HG03108 (cell line): Measurements from ENCODE around the gene DYNLT4.

Source experiments
- ATAC-seq: cut with Tn5 transposase; IDR thresholded peaks from one replicate; pipeline ENCODE4 v1.9.1; 2021; ENCODE audit warnings: moderate library complexity; ENCODE audit not compliant: unreplicated experiment

Gene DYNLT4

GRCh38 chr1:44790968-44791801 is 16.0 kb downstream of the DYNLT4 start:
- ATAC-seq: no peak

GRCh38 chr1:44788120-44788860 is 18.9 kb downstream of the DYNLT4 start, which contains the start of gene BEST4:
BEST4 (minus strand) TSS chr1:44788170; CDS start chr1:44787705, 465 bp downstream.
- ATAC-seq: no peak

GRCh38 chr1:44787506-44787905 is 19.6 kb downstream of the DYNLT4 start:
- ATAC-seq: no peak

GRCh38 chr1:44786841-44787426 is 20.2 kb downstream of the DYNLT4 start:
- ATAC-seq: no peak

- peak; percentile 42 for ATAC-seq
Measured at GRCh38 chr1:44786138-44786840, 20.9 kb downstream of the DYNLT4 start.

- no peak for ATAC-seq
Measured at GRCh38 chr1:44785501-44786137, 21.5 kb downstream of the DYNLT4 start.

- no peak for ATAC-seq
Measured at GRCh38 chr1:44785029-44785380, 22.1 kb downstream of the DYNLT4 start.

GRCh38 chr1:44784094-44785028 is 22.8 kb downstream of the DYNLT4 start:
- no peak for ATAC-seq

- ATAC-seq: no peak
Measured at GRCh38 chr1:44783697-44784093, 23.5 kb downstream of the DYNLT4 start.

- ATAC-seq: no peak
Measured at GRCh38 chr1:44780583-44781121, 26.5 kb downstream of the DYNLT4 start.

- no peak for ATAC-seq
Measured at GRCh38 chr1:44778705-44779576, 28.2 kb downstream of the DYNLT4 start.

- ATAC-seq: no peak
Measured at GRCh38 chr1:44777969-44778635, 29.0 kb downstream of the DYNLT4 start.

GRCh38 chr1:44777547-44777946 is 29.6 kb downstream of the DYNLT4 start:
- ATAC-seq: no peak

GRCh38 chr1:44776730-44777068 is 30.5 kb downstream of the DYNLT4 start:
- ATAC-seq: no peak

GRCh38 chr1:44775930-44776729 is 31.0 kb downstream of the DYNLT4 start:
- ATAC-seq: peak; percentile 10

- ATAC-seq: peak; percentile 79
Measured at GRCh38 chr1:44775078-44775929, 31.8 kb downstream of the DYNLT4 start, which contains the start of gene RPS8. RPS8 (plus strand) TSS chr1:44775540; CDS start chr1:44775597, 57 bp downstream.
